Ascending aorta (tissue), 2 donors: ENCODE data around the gene PHC1. TPM values are rescaled to one million over a fixed set of nuclear protein-coding genes. Genes with fewer than 3 reads are reported as not detected.
"Not testable (repeated sequence)": the region's sequence is repeated elsewhere in the genome, so short reads cannot be mapped to it uniquely, and the experiment has no call there.

Experiments
- DNase-seq, 2 donors: peaks; one replicate each; pipeline ENCODE4 v3.0.0-alpha.2; 2019; ENCODE audit warnings: low spot score in 2 of 2
- H3K27ac ChIP-seq, 2 donors: fragments of 200-600 bp; sonication (generic); one replicate each; pipeline ENCODE4 v1.5.1; 2016 to 2017; ENCODE audit warnings: mild to moderate bottlenecking in 1 of 2
- H3K27me3 ChIP-seq: fragments of 200-600 bp; sonication (generic); one replicate; pipeline ENCODE4 v1.5.1; 2017
- H3K36me3 ChIP-seq, 2 donors: fragments of 200-600 bp; sonication (generic); one replicate each; pipeline ENCODE4 v1.5.1; 2016
- H3K4me1 ChIP-seq, 2 donors: fragments of 200-600 bp; sonication (generic); one replicate each; pipeline ENCODE4 v1.5.1; 2016 to 2017; ENCODE audit warnings: mild to moderate bottlenecking in 1 of 2
- H3K4me3 ChIP-seq, 2 donors: fragments of 200-600 bp; sonication (generic); one replicate each; pipeline ENCODE4 v1.5.1; 2016 to 2017; ENCODE audit warnings: mild to moderate bottlenecking in 1 of 2
- H3K9me3 ChIP-seq, 2 donors: fragments of 200-600 bp; sonication (generic); one replicate each; pipeline ENCODE4 v1.5.1; 2016
- intact Hi-C: fragments of 100-400 bp; cut with DNase I; formaldehyde crosslinking; loops from one replicate; pipeline ENCODE4 v1.15.1; 2023
- total RNA-seq: library from RNA; depleted of rRNA; stranded (reverse); fragments of >200 nt; gene quantifications from one replicate; pipeline ENCODE4 v1.1.0, GENCODE V29; 2016
- TF ChIP-seq, protein P1 (sequence below), 3 experiments: fragments of 200-600 bp in 2 of 3; fragments of 450-650 bp in 1 of 3; sonication (generic) in 2 of 3; IDR thresholded peaks; one replicate each; pipeline ENCODE4 v1.5.1; 2016 to 2019; ENCODE audit warnings: antibody characterized with exemption in 3 of 3, mild to moderate bottlenecking in 1 of 3, moderate library complexity in 1 of 3

PHC1 gene
- total RNA-seq: 31.0 TPM

DNA sequence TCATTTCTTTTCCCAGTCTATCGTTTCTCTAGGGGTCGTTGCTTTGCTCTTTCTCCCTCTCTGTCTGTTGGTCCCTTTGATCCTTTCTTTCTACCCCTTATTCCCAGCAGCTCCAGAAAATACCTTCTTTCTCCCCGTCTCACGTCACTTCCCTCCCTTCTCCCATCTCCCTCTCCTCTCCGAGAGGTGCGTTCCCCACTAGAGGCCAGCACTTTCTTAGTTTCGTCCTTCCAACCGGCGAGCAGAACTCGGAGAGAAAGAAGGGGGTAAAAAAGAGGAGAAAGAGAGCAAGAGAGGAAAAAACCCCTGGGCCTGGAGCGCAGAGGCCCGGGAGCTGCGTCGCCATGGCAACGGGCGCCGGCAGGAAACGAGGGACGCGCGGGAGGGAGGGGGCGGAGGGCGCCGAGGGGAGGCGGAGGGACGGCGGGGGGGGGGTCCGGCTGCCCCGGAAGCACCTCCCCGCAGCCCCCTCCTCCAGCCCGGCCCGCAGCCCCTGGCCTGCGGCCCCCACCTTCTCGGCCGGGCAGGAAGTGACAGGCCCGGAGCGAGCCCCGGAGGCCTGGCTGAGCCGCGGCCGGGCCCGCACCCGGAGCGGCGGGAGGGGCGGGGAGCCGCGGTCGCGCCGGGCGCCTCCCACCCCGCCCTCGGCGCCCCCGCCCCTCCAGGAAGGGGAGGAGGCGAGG, at the start of gene PHC1:
TSS of gene PHC1 (plus strand) at position 477 of the 683 bp plus-strand sequence. CDS start 3,169 bp downstream, outside the sequence.
- peaks cover 0 to 17% of the 10 kb centered on the region in 2 donors for H3K4me1 ChIP-seq
- not testable (repeated sequence) for H3K36me3 ChIP-seq, H3K9me3 ChIP-seq, H3K27me3 ChIP-seq
- H3K4me3 ChIP-seq: peak within 1 kb of the TSS; percentile 64
- intact Hi-C loops: loop anchor here (5.0 kb wide), 1 partner anchor 227 kb away; no protein-coding TSS in a partner anchor
- DNase-seq: peak in 1 of 2 donors; percentile 88
- TF ChIP-seq, protein P1, sequence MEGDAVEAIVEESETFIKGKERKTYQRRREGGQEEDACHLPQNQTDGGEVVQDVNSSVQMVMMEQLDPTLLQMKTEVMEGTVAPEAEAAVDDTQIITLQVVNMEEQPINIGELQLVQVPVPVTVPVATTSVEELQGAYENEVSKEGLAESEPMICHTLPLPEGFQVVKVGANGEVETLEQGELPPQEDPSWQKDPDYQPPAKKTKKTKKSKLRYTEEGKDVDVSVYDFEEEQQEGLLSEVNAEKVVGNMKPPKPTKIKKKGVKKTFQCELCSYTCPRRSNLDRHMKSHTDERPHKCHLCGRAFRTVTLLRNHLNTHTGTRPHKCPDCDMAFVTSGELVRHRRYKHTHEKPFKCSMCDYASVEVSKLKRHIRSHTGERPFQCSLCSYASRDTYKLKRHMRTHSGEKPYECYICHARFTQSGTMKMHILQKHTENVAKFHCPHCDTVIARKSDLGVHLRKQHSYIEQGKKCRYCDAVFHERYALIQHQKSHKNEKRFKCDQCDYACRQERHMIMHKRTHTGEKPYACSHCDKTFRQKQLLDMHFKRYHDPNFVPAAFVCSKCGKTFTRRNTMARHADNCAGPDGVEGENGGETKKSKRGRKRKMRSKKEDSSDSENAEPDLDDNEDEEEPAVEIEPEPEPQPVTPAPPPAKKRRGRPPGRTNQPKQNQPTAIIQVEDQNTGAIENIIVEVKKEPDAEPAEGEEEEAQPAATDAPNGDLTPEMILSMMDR (IDR thresholded peaks at IDR 0.05): peak in 2 of 3 experiments; percentile 40 to 53
- H3K27ac ChIP-seq: peak within 1 kb of the TSS; percentile 91 to 95

DNA sequence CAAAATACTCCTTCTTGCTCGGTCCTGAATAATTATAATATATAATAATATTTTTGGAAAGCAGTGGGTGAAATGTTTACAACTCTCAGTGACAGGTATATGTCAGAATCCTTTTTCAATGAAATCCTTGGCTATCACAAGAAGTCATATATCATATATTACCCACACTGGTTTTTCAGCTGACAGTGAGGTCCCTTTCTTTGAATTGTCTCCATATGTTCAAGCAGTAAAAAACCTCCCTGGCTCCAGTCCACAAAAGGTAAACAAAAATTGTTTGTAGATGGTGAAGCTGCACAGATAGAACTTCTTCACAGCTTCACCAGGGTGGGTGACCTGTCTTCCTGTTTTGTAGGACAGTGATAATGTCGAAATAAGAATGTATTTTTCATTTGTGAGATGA, 47.9 kb upstream of the PHC1 start:
- TF ChIP-seq, protein P1 (IDR thresholded peaks at IDR 0.05): no peak
- Histone ChIP-seq H3K4me3 (no peak overlapping the region), H3K27me3 (no peaks in the 10 kb centered on the region), H3K9me3 (no peaks in the 10 kb centered on the region), H3K36me3 (no peaks in the 10 kb centered on the region), H3K27ac (no peak overlapping the region), H3K4me1 (no peaks in the 10 kb centered on the region)
- DNase-seq: no peak
- intact Hi-C loops: no loop called here

DNA sequence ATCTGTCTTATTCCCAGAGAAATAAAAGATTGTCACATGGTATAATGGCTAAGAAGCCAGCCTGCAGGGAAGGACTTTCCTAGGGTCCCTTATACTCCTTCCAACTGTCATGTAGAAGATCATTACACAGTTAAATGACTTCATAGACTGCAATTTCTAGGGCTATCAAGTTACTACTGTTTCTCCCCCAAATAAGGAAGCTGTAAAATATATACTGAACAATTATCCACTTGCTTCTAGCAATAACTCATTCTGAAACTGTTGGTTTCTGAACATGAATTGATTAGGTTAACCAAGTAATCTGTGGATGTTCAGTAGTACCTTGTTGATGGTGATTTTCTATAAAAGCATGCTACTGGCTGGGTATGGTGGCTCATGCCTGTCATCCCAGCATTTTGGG, 47.3 kb upstream of the PHC1 start:
- no peak overlapping the region for H3K27ac ChIP-seq
- intact Hi-C loops: no loop called here
- TF ChIP-seq, protein P1 (IDR thresholded peaks at IDR 0.05): no peak
- no peaks in the 10 kb centered on the region for H3K9me3 ChIP-seq
- H3K4me1 ChIP-seq: no peaks in the 10 kb centered on the region
- H3K4me3 ChIP-seq: no peak overlapping the region
- no peak for DNase-seq
- no peaks in the 10 kb centered on the region for H3K27me3 ChIP-seq
- no peaks in the 10 kb centered on the region for H3K36me3 ChIP-seq

DNA sequence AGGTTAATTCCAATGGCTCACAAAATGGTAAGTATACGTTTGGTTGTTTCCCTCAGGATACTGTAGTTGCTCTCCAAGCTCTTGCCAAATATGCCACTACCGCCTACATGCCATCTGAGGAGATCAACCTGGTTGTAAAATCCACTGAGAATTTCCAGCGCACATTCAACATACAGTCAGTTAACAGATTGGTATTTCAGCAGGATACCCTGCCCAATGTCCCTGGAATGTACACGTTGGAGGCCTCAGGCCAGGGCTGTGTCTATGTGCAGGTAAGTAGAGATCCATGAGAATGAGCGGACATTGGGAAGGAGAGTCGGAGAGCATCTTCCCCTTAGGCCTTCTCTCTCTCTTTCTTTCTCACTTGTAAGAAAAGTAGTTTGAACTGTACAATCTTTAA, 46.5 kb upstream of the PHC1 start:
- intact Hi-C loops: no loop called here
- no peaks in the 10 kb centered on the region for H3K9me3 ChIP-seq
- no peak overlapping the region for H3K27ac ChIP-seq
- TF ChIP-seq, protein P1 (IDR thresholded peaks at IDR 0.05): no peak
- H3K4me3 ChIP-seq: no peak overlapping the region
- DNase-seq: no peak
- no peaks in the 10 kb centered on the region for H3K36me3 ChIP-seq
- no peaks in the 10 kb centered on the region for H3K4me1 ChIP-seq
- H3K27me3 ChIP-seq: no peaks in the 10 kb centered on the region

DNA sequence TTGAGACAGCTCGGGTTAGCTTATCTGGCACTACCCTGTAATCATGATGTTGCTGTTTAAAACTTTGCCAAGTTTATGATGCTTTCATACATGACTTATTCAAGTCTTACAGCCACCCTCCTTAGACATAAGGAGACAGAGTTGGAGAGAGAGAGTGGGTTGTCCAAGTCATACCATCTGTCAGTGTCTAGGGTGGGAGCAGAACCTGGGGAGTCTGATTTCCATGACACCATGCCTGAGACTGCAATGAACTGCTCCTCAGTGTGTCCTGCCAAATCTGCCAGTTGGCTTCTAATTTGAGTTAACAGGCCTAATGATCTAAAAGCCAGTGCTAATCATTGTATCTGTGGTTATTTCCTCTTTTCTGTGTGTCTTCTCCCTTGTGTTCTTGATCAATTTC, 43.7 kb upstream of the PHC1 start:
- TF ChIP-seq, protein P1 (IDR thresholded peaks at IDR 0.05): no peak
- H3K4me3 ChIP-seq: no peak overlapping the region
- H3K4me1 ChIP-seq: no peaks in the 10 kb centered on the region
- H3K27ac ChIP-seq: no peak overlapping the region
- intact Hi-C loops: no loop called here
- no peaks in the 10 kb centered on the region for H3K9me3 ChIP-seq
- no peaks in the 10 kb centered on the region for H3K27me3 ChIP-seq
- no peaks in the 10 kb centered on the region for H3K36me3 ChIP-seq
- DNase-seq: no peak
